Melanocyte of skin (primary cell): ENCODE measurements around the gene CFP. TPM values are rescaled to one million over a fixed set of nuclear protein-coding genes. Genes with fewer than 3 reads are reported as not detected.

ENCODE experiments used
- small RNA-seq, 2 donors: library from RNA; depleted of rRNA; stranded (forward); fragments of <200 nt; gene quantifications; one replicate each; pipeline ENCODE3, GENCODE V24; 2012
- total RNA-seq, 2 donors: library from RNA; depleted of rRNA; stranded (reverse); fragments of >200 nt; gene quantifications; 2 replicates each; pipeline ENCODE4 v1.2.3, GENCODE V29; 2012

Gene CFP
- under 1 TPM; under 0.01 to 0.33 TPM for total RNA-seq

DNA sequence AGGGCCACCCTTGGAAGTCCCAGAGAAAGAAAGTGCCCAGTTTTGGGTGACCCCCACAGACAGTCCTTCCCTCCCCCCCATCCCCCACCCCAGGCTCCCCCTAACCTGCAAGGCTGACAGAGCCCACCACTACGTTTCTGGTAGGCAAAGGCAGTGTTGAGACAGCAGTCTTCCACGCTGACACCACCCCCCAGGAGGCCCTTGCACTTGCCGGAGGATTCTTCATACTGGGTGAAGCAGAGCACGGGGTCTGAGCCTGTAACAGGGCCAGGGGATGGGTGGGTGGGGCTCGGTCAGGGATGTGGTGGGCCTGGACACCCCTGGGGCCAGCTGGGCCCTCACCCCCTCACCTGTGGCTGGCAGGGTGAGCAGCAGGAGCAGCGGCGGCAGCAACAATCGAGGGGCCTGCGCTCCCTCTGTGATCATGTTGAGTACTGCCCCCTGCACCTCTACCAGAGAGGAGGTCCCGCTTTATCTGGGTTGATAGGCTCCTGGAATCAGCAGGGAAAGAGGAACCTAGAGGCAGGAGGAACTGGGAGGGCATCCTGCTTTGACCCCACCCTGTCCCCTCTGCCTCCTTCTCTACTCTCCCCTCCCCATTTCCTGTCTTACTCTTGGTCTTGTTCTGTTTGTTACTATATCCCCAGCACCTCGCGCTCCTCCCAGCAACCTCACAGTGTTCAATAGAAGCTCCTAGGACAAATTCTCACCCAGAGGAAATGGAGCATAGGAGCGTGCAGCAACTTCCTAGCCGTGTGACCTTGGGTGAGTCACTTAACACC is at the start of gene CFP:
TSS of gene CFP (minus strand) at position 512 of the 782 bp plus-strand sequence. CDS start at position 426, 86 bp downstream.

DNA sequence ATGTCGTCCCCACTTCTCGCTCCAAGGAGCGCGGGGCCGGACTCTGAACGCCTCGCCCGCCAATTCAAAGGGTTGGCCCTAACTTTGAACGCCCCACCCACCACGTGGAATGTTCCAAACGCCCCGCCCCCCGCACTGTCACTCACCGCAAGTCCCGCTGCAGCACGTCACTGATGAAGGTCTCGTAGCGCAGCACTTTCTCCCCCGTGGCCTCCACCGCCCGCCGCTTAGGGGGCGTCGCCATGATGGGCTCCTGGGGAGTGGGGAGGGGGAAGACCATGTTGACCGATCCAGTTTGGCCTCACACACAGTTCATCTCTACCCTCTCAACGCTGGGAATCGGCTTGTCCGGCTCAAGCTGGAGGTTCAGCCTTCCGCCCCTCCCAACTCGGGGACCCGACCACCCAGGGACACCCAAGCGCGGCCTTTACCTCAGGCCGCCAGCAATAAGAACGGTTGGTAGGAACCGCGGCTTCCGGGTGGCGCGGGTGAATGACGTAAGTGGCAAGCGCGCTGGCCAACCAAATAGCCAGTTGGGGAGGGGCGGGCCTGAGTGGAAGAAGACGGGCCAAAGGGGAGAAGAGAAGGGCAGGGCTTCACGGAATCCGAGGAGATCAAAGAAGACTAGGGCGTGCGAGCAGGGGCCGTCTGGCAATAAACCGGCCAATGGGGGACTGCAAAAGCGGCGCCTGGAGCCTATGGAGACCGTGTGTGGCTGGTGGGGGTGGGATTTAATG is 29.1 kb upstream of the CFP start, which contains the start of gene UXT:
TSS of gene UXT (minus strand) at position 497 of the 737 bp plus-strand sequence. CDS start at position 244, 253 bp downstream.

DNA sequence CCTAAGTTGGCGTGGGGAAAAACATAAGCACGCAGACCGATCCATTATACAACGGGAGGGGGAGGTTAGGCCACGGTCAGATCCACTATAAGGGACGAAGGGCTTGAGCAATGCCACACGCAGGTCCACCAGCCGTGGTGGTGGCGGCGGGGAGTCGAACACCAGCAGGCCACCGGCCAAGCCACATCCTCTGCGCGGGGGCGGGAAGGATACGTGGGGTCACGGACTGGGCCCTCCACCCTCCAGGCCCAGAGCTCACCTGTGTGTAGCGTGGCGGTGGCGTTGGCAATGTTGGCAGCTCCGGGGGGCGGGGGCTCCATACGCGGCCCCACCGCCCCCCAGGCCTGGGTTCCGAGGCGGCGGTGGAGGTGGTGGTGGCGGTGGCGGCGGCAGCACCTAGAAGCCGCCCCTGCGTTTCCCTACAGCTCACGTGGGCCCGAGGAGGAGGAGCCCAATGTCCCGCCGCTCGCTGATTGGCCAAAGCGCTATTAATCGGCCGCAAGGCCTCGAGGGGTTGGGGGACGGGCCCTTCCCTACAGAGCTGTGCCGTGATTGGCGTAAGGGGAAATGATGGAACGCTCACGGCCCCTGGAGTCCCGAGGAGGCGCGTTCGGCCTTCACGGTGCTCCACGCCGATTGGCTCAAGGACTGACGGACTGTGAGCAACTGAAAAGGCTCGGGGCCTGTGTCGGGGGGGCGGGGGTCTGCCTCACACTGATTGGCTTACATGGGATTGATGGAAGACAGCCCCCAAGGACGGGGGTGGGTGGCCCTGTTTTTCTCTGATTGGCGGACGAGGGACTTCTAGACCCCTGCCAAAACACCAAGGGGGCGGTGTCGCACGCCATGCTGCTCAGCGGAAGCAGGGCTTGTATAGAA is 20.7 kb upstream of the CFP start, which contains the start of gene ELK1:
TSS of gene ELK1 (minus strand) at position 400 of the 879 bp plus-strand sequence. CDS start 9,122 bp downstream, outside the sequence.

DNA sequence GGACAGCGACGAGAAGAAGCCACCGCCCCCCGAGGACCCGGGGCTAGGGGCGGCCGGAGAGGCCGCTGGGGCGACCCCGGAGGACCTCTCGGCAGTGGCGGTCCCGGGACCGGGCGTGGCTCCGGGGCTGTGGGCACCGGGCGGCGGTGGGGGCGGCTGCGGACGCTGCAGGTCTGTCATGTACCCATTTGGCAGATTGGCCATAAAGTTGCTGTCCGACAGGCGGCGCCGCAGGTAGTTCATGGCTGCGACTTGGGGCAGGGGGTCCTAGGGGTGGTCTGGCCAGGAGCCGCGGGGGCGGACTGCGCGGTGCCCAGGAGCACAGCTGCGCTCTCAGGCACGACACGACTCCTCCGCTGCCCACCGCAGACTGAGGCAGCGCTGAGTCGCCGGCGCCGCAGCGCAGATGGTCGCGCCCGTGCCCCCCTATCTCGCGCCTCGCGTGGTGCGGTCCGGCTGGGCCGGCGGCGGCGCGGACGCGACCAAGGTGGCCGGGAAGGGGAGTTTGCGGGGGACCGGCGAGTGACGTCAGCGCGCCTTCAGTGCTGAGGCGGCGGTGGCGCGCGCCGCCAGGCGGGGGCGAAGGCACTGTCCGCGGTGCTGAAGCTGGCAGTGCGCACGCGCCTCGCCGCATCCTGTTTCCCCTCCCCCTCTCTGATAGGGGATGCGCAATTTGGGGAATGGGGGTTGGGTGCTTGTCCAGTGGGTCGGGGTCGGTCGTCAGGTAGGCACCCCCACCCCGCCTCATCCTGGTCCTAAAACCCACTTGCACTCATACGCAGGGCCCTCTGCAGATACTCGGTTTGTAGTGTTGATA is 10.0 kb downstream of the CFP start, which contains the start of gene SYN1:
TSS of gene SYN1 (minus strand) at position 372 of the 817 bp plus-strand sequence. CDS start at position 243, 129 bp downstream.

DNA sequence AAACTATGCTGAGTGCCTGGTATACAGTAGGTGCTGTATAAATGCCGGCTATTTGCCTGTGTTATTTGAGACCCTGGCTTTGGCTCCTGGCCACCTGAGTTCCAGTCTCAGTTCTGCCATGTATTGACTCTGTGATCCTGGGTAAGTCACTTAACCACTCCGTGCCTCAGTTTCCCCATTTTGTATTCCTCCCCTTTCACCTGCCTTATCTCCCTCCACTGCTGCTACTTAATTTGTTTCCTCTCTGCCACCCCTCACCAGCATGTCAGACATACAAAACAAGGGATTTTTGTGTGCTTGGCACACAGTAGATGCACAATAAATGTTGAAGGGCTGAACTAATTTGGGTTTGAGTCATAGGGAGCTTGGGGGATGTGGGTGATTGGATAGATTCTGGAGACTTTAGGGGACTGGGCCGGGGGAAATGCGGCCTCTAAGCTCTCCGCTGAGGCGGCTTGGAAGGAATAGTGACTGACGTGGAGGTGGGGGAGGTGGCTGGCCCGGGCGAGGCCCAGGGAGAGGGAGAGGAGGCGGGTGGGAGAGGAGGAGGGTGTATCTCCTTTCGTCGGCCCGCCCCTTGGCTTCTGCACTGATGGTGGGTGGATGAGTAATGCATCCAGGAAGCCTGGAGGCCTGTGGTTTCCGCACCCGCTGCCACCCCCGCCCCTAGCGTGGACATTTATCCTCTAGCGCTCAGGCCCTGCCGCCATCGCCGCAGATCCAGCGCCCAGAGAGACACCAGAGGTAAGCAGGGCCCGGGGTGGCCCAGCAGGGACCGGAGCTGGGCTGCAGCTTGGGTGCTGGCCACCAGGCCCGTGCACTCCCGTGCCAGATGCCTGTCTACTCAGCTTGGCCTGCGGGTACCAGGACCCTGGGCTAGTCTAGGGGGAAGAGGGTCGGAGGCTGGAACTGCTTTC is 47.7 kb downstream of the CFP start, which contains the start of gene TIMP1:
TSS of gene TIMP1 (plus strand) at position 706 of the 917 bp plus-strand sequence. CDS start 980 bp downstream, outside the sequence.

Small RNAs within 50 kb of the gene (small RNA-seq; reads per million reads assigned to genes)
- gene MIR4769: 0 reads per million in 2 donors

Other genes starting within 250 kb of the CFP start
- 1 to 10 TPM; 5.3 to 6.2 TPM for gene ZNF41, start 146.7 kb downstream of the CFP start, total RNA-seq
- 10 to 100 TPM; 18.6 to 19.3 TPM for gene ARAF, start 68.7 kb downstream of the CFP start, total RNA-seq
- 10 to 100 TPM; 61.3 to 63.3 TPM for gene TIMP1, start 47.5 kb downstream of the CFP start, total RNA-seq
- gene SYN1, start 10.1 kb downstream of the CFP start, total RNA-seq: not detected
- 10 to 100 TPM; 19.6 to 24.6 TPM for gene ELK1, start 20.6 kb upstream of the CFP start, total RNA-seq
- gene UXT, start 29.2 kb upstream of the CFP start, total RNA-seq: 10 to 100 TPM; 79.5 to 97.2 TPM
- 1 to 10 TPM; 4.5 to 6.7 TPM for gene ZNF81, start 207.0 kb upstream of the CFP start, total RNA-seq